Stimulated activated CD4-positive, alpha-beta T cell treated with anti-CD3 and anti-CD28 coated beads, Interleukin-2, amount 100 ng/mL, for 48 hours (primary cell): ENCODE measurements around the gene DPH7.
A peak's percentile ranks its signal among the peaks of the same experiment; 100 is the strongest.
"Not testable (repeated sequence)": the region's sequence is repeated elsewhere in the genome, so short reads cannot be mapped to it uniquely, and the experiment has no call there.

Source experiments
- DNase-seq, 2 donors: peaks; one replicate each; pipeline ENCODE4 v3.0.0-alpha.2; 2020

The DPH7 gene

GRCh38 chr9:137606005-137606621 lies 27.4 kb upstream of the DPH7 start:
- no peak for DNase-seq

- peak; percentile 85 to 91 for DNase-seq
Observed at GRCh38 chr9:137605121-137606004, 26.6 kb upstream of the DPH7 start, which contains the start of gene ARRDC1. Gene ARRDC1, plus strand, starts transcription at chr9:137605686. Its CDS starts 32 bp downstream, at chr9:137605718.

GRCh38 chr9:137604345-137605086 lies 25.8 kb upstream of the DPH7 start:
- DNase-seq = no peak

- DNase-seq = no peak
Observed at GRCh38 chr9:137603879-137604278, 25.2 kb upstream of the DPH7 start.

GRCh38 chr9:137602661-137603060 lies 23.9 kb upstream of the DPH7 start:
- DNase-seq = no peak

- no peak for DNase-seq
Observed at GRCh38 chr9:137598943-137599342, 20.2 kb upstream of the DPH7 start.

GRCh38 chr9:137596577-137596976 lies 17.9 kb upstream of the DPH7 start:
- DNase-seq = not testable (repeated sequence)

GRCh38 chr9:137593176-137593575 lies 14.5 kb upstream of the DPH7 start:
- DNase-seq = no peak

- DNase-seq = no peak
Observed at GRCh38 chr9:137592767-137593166, 14.0 kb upstream of the DPH7 start.

GRCh38 chr9:137590469-137591383 lies 12.0 kb upstream of the DPH7 start, which contains the start of gene ZMYND19:
Gene ZMYND19, minus strand, starts transcription at chr9:137590512. Its CDS starts 249 bp downstream, at chr9:137590263.
- peak; percentile 86 to 93 for DNase-seq

- no peak for DNase-seq
Observed at GRCh38 chr9:137590123-137590468, 11.4 kb upstream of the DPH7 start.

GRCh38 chr9:137589441-137590122 lies 10.9 kb upstream of the DPH7 start:
- DNase-seq = no peak

- DNase-seq = no peak
Observed at GRCh38 chr9:137588891-137589290, 10.2 kb upstream of the DPH7 start.

GRCh38 chr9:137588311-137588710 lies 9.6 kb upstream of the DPH7 start:
- DNase-seq = no peak

GRCh38 chr9:137586854-137587253 lies 8.1 kb upstream of the DPH7 start:
- no peak for DNase-seq

GRCh38 chr9:137583957-137584356 lies 5.2 kb upstream of the DPH7 start:
- no peak for DNase-seq

GRCh38 chr9:137583347-137583746 lies 4.6 kb upstream of the DPH7 start:
- DNase-seq = no peak

GRCh38 chr9:137582286-137582860 lies 3.6 kb upstream of the DPH7 start:
- DNase-seq = no peak

GRCh38 chr9:137581361-137582285 lies 2.9 kb upstream of the DPH7 start:
- DNase-seq = no peak

- DNase-seq = no peak
Observed at GRCh38 chr9:137580954-137581322, 2.2 kb upstream of the DPH7 start.
